PFSK-1 (cell line): ENCODE results near the gene AVPR1B.

Experiments
- FOXP2 ChIP-seq: optimal IDR thresholded peaks from 2 replicates; pipeline ENCODE3; 2011; ENCODE audit warnings: borderline replicate concordance, control low read depth, inconsistent platforms; ENCODE audit not compliant: insufficient read depth; ENCODE audit errors: extremely low read length, extremely low read depth
- POLR2AphosphoS5 ChIP-seq: IDR thresholded peaks from 2 replicates; pipeline ENCODE4 v1.6.1; 2012; ENCODE audit warnings: low read depth, mild to moderate bottlenecking, control low read depth, low read length, moderate library complexity
- SIN3A ChIP-seq: IDR thresholded peaks from 2 replicates; pipeline ENCODE4 v1.6.1; 2012; ENCODE audit warnings: mild to moderate bottlenecking, low read length, moderate library complexity, borderline replicate concordance; ENCODE audit not compliant: insufficient read depth
- TAF1 ChIP-seq: IDR thresholded peaks from 2 replicates; pipeline ENCODE4 v1.6.1; 2012; ENCODE audit warnings: low read length, control low read depth, borderline replicate concordance; ENCODE audit not compliant: insufficient read depth
- TF ChIP-seq, protein P1 (sequence below), 2 experiments: IDR thresholded peaks; 2 replicates each; pipeline versions ENCODE4 v1.6.1 to v1.8.0; 2011 to 2012; ENCODE audit warnings: low read depth in 2 of 2, low read length in 2 of 2, control low read depth in 1 of 2, inconsistent platforms in 1 of 2, mild to moderate bottlenecking in 1 of 2, moderate library complexity in 1 of 2; ENCODE audit not compliant: insufficient read depth in 1 of 2

Gene AVPR1B

DNA sequence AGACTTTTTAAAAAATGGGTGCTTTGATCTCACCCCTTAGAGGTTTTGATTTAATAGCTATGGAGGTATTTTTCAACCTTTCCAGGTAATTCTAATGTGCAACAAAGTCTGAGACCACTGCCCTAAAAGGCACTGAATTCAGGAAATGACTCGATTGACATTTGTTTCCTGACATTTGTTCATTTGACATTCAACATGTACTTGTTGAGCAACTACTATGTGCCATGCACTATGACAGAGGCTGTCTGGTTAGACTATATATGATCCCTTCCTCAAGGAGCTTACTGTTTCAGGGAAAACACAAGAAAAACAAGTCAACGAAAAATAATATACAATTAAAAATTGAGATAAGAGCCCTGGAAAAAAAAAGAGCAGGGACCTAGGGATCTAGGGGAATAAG, 25.6 kb upstream of the AVPR1B start:
- TF ChIP-seq POLR2AphosphoS5, result no peak
- TF ChIP-seq SIN3A, result no peak
- TF ChIP-seq TAF1, result no peak
- TF ChIP-seq, protein P1, sequence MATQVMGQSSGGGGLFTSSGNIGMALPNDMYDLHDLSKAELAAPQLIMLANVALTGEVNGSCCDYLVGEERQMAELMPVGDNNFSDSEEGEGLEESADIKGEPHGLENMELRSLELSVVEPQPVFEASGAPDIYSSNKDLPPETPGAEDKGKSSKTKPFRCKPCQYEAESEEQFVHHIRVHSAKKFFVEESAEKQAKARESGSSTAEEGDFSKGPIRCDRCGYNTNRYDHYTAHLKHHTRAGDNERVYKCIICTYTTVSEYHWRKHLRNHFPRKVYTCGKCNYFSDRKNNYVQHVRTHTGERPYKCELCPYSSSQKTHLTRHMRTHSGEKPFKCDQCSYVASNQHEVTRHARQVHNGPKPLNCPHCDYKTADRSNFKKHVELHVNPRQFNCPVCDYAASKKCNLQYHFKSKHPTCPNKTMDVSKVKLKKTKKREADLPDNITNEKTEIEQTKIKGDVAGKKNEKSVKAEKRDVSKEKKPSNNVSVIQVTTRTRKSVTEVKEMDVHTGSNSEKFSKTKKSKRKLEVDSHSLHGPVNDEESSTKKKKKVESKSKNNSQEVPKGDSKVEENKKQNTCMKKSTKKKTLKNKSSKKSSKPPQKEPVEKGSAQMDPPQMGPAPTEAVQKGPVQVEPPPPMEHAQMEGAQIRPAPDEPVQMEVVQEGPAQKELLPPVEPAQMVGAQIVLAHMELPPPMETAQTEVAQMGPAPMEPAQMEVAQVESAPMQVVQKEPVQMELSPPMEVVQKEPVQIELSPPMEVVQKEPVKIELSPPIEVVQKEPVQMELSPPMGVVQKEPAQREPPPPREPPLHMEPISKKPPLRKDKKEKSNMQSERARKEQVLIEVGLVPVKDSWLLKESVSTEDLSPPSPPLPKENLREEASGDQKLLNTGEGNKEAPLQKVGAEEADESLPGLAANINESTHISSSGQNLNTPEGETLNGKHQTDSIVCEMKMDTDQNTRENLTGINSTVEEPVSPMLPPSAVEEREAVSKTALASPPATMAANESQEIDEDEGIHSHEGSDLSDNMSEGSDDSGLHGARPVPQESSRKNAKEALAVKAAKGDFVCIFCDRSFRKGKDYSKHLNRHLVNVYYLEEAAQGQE (IDR thresholded peaks at IDR 0.05; ENCODE audit: insufficient read depth in 1 of 2, low read depth in 2 of 2, low read length in 2 of 2), result no peak
- no peak for TF ChIP-seq FOXP2

- TF ChIP-seq SIN3A (no peak), TAF1 (no peak), POLR2AphosphoS5 (no peak), FOXP2 (no peak)
- TF ChIP-seq, protein P1 (IDR thresholded peaks at IDR 0.05; ENCODE audit: insufficient read depth in 1 of 2, low read depth in 2 of 2, low read length in 2 of 2), result no peak
These were observed 24.8 kb upstream of the AVPR1B start for GRCh38 chr1:206142011-206142410.

DNA sequence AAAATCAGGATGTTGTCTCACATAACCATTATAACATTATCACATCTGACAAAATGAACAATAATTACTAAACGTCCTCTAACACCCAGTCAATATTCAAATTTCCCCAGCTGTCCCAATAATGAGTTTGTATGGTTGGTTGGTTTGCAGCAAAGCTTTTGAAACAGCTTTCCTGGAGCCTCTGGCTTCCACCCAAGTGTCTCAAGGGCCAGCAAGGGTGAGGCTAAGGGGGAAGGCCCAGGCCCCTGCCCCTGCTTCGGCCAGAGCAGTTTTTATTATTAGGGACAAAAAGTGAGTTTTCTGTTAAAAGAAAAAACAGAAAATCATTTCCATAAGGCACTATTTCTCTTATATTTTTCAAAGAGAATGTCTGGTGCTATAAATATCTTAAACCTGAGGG, 19.1 kb upstream of the AVPR1B start:
- no peak for TF ChIP-seq FOXP2
- TF ChIP-seq, protein P1 (IDR thresholded peaks at IDR 0.05; ENCODE audit: insufficient read depth in 1 of 2, low read depth in 2 of 2, low read length in 2 of 2), result no peak
- TF ChIP-seq POLR2AphosphoS5, result no peak
- no peak for TF ChIP-seq TAF1
- TF ChIP-seq SIN3A, result no peak

- no peak for TF ChIP-seq TAF1
- TF ChIP-seq SIN3A, result no peak
- TF ChIP-seq POLR2AphosphoS5, result no peak
- no peak for TF ChIP-seq FOXP2
- TF ChIP-seq, protein P1 (IDR thresholded peaks at IDR 0.05; ENCODE audit: insufficient read depth in 1 of 2, low read depth in 2 of 2, low read length in 2 of 2), result no peak
These were observed 18.1 kb upstream of the AVPR1B start for GRCh38 chr1:206135248-206135647.

GRCh38 chr1:206133751-206134415, 16.7 kb upstream of the AVPR1B start:
- TF ChIP-seq SIN3A, result no peak
- TF ChIP-seq, protein P1 (IDR thresholded peaks at IDR 0.05; ENCODE audit: insufficient read depth in 1 of 2, low read depth in 2 of 2, low read length in 2 of 2), result peak in 1 of 2 experiments; percentile 77; a peak in 2 of 4 replicates
